Measurements from ENCODE around the gene TLK1. TPM values are rescaled to one million over a fixed set of nuclear protein-coding genes. Genes with fewer than 3 reads are reported as not detected.

Gene TLK1
- total RNA-seq, 1 donor from 2014 or later: 26.3 TPM

DNA sequence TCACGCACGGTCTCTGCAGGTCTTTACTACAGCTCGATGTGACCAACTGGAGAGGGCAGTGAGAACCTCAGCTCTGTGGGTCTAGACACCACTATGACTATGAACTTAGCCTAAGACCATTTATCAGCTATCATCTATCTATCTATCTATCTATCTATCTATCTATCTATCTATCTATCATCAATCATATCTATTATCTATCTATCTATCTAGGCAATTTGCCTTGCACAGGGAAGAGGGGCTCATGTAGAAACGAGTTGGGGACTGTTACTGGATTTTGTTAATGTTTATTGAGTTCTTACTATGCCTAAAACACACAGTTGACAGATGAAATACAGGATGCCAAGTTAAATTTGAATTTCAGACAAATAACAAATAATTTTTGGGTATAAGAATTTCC is 41.1 kb upstream of the TLK1 start:
- DNase-seq: no peak
- H3K36me3 ChIP-seq: no peaks in the 10 kb centered on the region
- no peak overlapping the region for H3K4me3 ChIP-seq
- H3K9me3 ChIP-seq (replicated peaks): peaks cover 4% of the 10 kb centered on the region
- TF ChIP-seq, protein P1, sequence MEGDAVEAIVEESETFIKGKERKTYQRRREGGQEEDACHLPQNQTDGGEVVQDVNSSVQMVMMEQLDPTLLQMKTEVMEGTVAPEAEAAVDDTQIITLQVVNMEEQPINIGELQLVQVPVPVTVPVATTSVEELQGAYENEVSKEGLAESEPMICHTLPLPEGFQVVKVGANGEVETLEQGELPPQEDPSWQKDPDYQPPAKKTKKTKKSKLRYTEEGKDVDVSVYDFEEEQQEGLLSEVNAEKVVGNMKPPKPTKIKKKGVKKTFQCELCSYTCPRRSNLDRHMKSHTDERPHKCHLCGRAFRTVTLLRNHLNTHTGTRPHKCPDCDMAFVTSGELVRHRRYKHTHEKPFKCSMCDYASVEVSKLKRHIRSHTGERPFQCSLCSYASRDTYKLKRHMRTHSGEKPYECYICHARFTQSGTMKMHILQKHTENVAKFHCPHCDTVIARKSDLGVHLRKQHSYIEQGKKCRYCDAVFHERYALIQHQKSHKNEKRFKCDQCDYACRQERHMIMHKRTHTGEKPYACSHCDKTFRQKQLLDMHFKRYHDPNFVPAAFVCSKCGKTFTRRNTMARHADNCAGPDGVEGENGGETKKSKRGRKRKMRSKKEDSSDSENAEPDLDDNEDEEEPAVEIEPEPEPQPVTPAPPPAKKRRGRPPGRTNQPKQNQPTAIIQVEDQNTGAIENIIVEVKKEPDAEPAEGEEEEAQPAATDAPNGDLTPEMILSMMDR (IDR thresholded peaks at IDR 0.05; ENCODE audit: borderline replicate concordance): no peak
- H3K4me1 ChIP-seq: no peaks in the 10 kb centered on the region
- H3K27me3 ChIP-seq (ENCODE audit: low read depth): no peaks in the 10 kb centered on the region
- no peak overlapping the region for H3K27ac ChIP-seq (replicated peaks)
- intact Hi-C loops (cut with micrococcal nuclease): no loop called here

DNA sequence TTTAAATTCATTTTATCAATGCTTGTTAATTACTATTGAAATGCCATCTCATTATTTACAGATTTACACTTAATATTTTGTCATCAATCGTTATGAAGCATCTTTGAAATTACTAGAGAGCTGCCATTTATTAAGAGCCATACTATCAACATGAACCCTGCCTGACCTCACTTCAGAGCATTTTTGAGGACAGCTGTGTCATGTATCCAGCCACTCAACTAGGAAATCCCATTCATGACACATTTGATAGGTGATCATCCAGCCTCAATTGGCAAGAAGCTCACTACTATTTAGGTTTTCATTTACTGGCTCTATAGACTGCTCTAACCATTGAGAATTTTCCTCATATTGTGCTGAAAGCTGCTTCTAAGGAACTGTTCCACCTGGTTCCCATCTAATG is 40.6 kb upstream of the TLK1 start:
- no peaks in the 10 kb centered on the region for H3K36me3 ChIP-seq
- no peaks in the 10 kb centered on the region for H3K27me3 ChIP-seq (ENCODE audit: low read depth)
- H3K9me3 ChIP-seq (replicated peaks): no peaks in the 10 kb centered on the region
- intact Hi-C loops (cut with micrococcal nuclease): no loop called here
- H3K4me1 ChIP-seq: no peaks in the 10 kb centered on the region
- no peak overlapping the region for H3K27ac ChIP-seq (replicated peaks)
- TF ChIP-seq, protein P1 (IDR thresholded peaks at IDR 0.05; ENCODE audit: borderline replicate concordance): no peak
- no peak for DNase-seq
- H3K4me3 ChIP-seq: no peak overlapping the region

DNA sequence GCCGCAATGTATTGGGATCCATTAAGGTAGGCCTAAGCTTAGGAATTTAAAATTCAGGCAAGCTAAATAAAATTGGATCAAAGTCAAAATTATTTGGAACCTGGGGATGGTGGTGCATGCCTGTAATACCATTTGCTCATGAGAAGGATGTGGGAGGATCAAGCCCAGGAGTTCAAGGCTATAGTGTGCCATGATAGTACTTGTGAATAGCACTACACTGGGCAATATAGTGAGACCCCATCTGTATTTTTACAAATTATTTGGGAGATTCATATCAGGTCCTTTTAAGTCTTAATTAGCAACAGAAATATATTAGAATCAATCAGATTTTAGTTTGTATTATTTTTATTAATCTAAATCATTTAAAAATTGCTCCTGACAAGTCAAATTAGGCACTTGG is 39.8 kb upstream of the TLK1 start:
- no peak for DNase-seq
- Histone ChIP-seq H3K27ac (replicated peaks) (no peak overlapping the region), H3K4me3 (no peak overlapping the region), H3K36me3 (no peaks in the 10 kb centered on the region), H3K4me1 (no peaks in the 10 kb centered on the region), H3K9me3 (replicated peaks) (no peaks in the 10 kb centered on the region), H3K27me3 (ENCODE audit: low read depth) (no peaks in the 10 kb centered on the region)
- TF ChIP-seq, protein P1 (IDR thresholded peaks at IDR 0.05; ENCODE audit: borderline replicate concordance): no peak
- intact Hi-C loops (cut with micrococcal nuclease): no loop called here

DNA sequence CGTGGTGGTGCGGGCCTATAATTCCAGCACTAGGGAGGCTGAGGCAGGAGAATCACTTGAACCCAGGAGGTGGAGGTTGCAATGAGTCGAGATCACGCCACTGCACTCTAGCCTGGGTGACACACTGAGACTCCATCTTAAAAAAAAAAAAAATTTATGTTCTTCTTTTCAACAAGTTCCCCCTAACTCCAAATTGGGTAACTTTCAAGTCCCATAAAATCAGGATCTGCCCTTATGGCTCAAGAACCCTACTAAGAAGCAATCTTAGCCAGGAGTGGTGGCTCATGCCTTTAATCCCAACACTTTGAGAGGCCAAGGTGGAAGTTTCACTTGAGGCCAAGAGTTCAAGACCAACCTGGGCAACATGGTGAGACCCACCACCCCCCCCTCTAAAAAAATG is 30.3 kb upstream of the TLK1 start:
- Histone ChIP-seq H3K4me1 (no peaks in the 10 kb centered on the region), H3K36me3 (no peaks in the 10 kb centered on the region), H3K27me3 (ENCODE audit: low read depth) (no peaks in the 10 kb centered on the region), H3K27ac (replicated peaks) (no peak overlapping the region), H3K4me3 (no peak overlapping the region), H3K9me3 (replicated peaks) (no peaks in the 10 kb centered on the region)
- intact Hi-C loops (cut with micrococcal nuclease): no loop called here
- no peak for DNase-seq
- TF ChIP-seq, protein P1 (IDR thresholded peaks at IDR 0.05; ENCODE audit: borderline replicate concordance): no peak

- Histone ChIP-seq H3K27me3 (ENCODE audit: low read depth) (no peaks in the 10 kb centered on the region), H3K27ac (replicated peaks) (no peak overlapping the region), H3K9me3 (replicated peaks) (no peaks in the 10 kb centered on the region), H3K4me1 (no peaks in the 10 kb centered on the region), H3K4me3 (no peak overlapping the region), H3K36me3 (no peaks in the 10 kb centered on the region)
- DNase-seq: no peak
- intact Hi-C loops (cut with micrococcal nuclease): no loop called here
- TF ChIP-seq, protein P1 (IDR thresholded peaks at IDR 0.05; ENCODE audit: borderline replicate concordance): no peak
Measured at GRCh38 chr2:171187819-171188218, 27.1 kb upstream of the TLK1 start.

GRCh38 chr2:171187177-171187576 is 26.5 kb upstream of the TLK1 start:
- intact Hi-C loops (cut with micrococcal nuclease): no loop called here
- no peak for DNase-seq
- TF ChIP-seq, protein P1 (IDR thresholded peaks at IDR 0.05; ENCODE audit: borderline replicate concordance): no peak
- Histone ChIP-seq H3K4me1 (no peaks in the 10 kb centered on the region), H3K4me3 (no peak overlapping the region), H3K9me3 (replicated peaks) (no peaks in the 10 kb centered on the region), H3K36me3 (no peaks in the 10 kb centered on the region), H3K27me3 (ENCODE audit: low read depth) (no peaks in the 10 kb centered on the region), H3K27ac (replicated peaks) (no peak overlapping the region)

Measured in left ventricle myocardium inferior (tissue), 1 donor.